Measurements from ENCODE around the gene STK11IP. TPM values are rescaled to one million over a fixed set of nuclear protein-coding genes. Genes with fewer than 3 reads are reported as not detected.
A peak's percentile ranks its signal among the peaks of the same experiment; 100 is the strongest.

The STK11IP gene
- total and polyA plus RNA-seq, 9 of the 15 experiments (the other 6 are each of a cell fraction or from before 2014, with no cell fraction given), result 0.52 to 21.7 (median 5.6) TPM

- no peak for DNase-seq (ENCODE audit: extremely low read depth in 1 of 4, low spot score in 3 of 4)
- no peak for ATAC-seq
- H3K27ac ChIP-seq (ENCODE audit: extremely low read depth, low read depth, low read length), result peak overlapping the region; percentile 90
- in situ Hi-C loops (cut with MboI) (no loop called here), intact Hi-C loops (cut with micrococcal nuclease) (loop anchor here (5.0 kb wide), 2 partner anchors 36 to 321 kb away; partner anchors contain the start of gene DNAJB2)
- H3K9ac ChIP-seq (ENCODE audit: insufficient read depth in 1 of 2, low read depth in 2 of 2, low read length in 2 of 2), result peak overlapping the region; percentile 88 to 91
- no peaks in the 10 kb centered on the region for H4K20me1 ChIP-seq (replicated peaks; ENCODE audit: control insufficient read depth, insufficient read depth, low read length)
- peak overlapping the region; percentile 53 for H3K4me3 ChIP-seq
- peak overlapping the region; percentile 95 for H2AFZ ChIP-seq (ENCODE audit: low read depth, low read length)
- H3K4me1 ChIP-seq (replicated peaks in 1 of 2; ENCODE audit: control insufficient read depth in 2 of 2, insufficient read depth in 2 of 2, low read length in 2 of 2), result peaks cover 9 to 20% of the 10 kb centered on the region in 2 experiments
- H3K9me3 ChIP-seq (replicated peaks; ENCODE audit: control insufficient read depth, insufficient read depth, low read depth, low read length), result no peaks in the 10 kb centered on the region
- no peak for FAIRE-seq
- H3K27me3 ChIP-seq (ENCODE audit: control insufficient read depth in 2 of 2, insufficient read depth in 2 of 2, low read length in 2 of 2), result no peaks in the 10 kb centered on the region
- H3K36me3 ChIP-seq (ENCODE audit: control insufficient read depth, insufficient read depth, low read length), result no peaks in the 10 kb centered on the region; the same call in 2 of the 3 replicates
- ChIA-PET CTCF (ENCODE audit: low intra/inter-chr PET ratio) (no interaction called here), POLR2A (interaction anchor here (0.5 to 3.2 kb wide), 5 partner anchors 17 to 63 kb away, joined by 3 to 12 read pairs (median 3); partner anchors contain the start of genes INHA and OBSL1)
- 6% methylated on average over 8 of the region's 9 CpGs for WGBS (ENCODE audit: insufficient coverage, low coverage, missing lambda C conversion rate)
- TF ChIP-seq PRDM10 (IDR thresholded peaks at IDR 0.05; ENCODE audit: partially characterized antibody), result peak; percentile 76
- TF ChIP-seq ZNF592 (IDR thresholded peaks at IDR 0.05), result peak; percentile 55; the same call in 1 of the 2 replicates
- TF ChIP-seq ZNF316 (IDR thresholded peaks at IDR 0.05), result no peak
- peak; percentile 72 for TF ChIP-seq RBM25 (IDR thresholded peaks at IDR 0.05; ENCODE audit: low read depth, low read length, severe bottlenecking)
- 0 out of 2 replicates have a peak, but pooled peaks have one; percentile 28 for TF ChIP-seq PYGO2 (tag; IDR thresholded peaks at IDR 0.05)
- peak; percentile 53 for TF ChIP-seq TBP (optimal IDR thresholded peaks at IDR 0.05; ENCODE audit: low read depth, low read length)
- TF ChIP-seq NR2C2 (CRISPR knock-in tag; IDR thresholded peaks at IDR 0.05), result no peak
- TF ChIP-seq NR2C2 (tag; IDR thresholded peaks at IDR 0.05), result peak; percentile 94
- peak; percentile 28; the same call in 1 of the 2 replicates for TF ChIP-seq BCOR (IDR thresholded peaks at IDR 0.05)
- TF ChIP-seq GTF2E2 (tag; IDR thresholded peaks at IDR 0.05), result 0 out of 2 replicates have a peak, but pooled peaks have one; percentile 41
- no peak for TF ChIP-seq POLR2A (conservative IDR thresholded peaks at IDR 0.05)
- peak; percentile 21 for TF ChIP-seq POLR2B (IDR thresholded peaks at IDR 0.05; ENCODE audit: low read depth, partially characterized antibody)
- TSS peak; percentile 75 for BruUV-seq (replicated peaks)
- peak overlapping the region; percentile 90 for H3K4me2 ChIP-seq (ENCODE audit: insufficient read depth, low read length)
- H3K9me1 ChIP-seq (ENCODE audit: control insufficient read depth, insufficient read depth, low read length), result no peaks in the 10 kb centered on the region
- peaks cover 17% of the 10 kb centered on the region for H3K79me2 ChIP-seq (ENCODE audit: control insufficient read depth, insufficient read depth, low read length)
These were observed 836 bp downstream of the STK11IP start for GRCh38 chr2:219598308-219599078.

Measured in K562 (cell line).